Effector CD8-positive, alpha-beta T cell (primary cell): ENCODE data around the gene DEGS2.

Experiments used
- DNase-seq: peaks from one replicate; lab custom pipeline; 2025; lab: John Stamatoyannopoulos, UW

DEGS2 gene

GRCh38 chr14:100148837-100149731, 10.4 kb downstream of the DEGS2 start:
- DNase-seq, result no peak

GRCh38 chr14:100147691-100148464, 11.6 kb downstream of the DEGS2 start:
- DNase-seq, result no peak

GRCh38 chr14:100147181-100147631, 12.2 kb downstream of the DEGS2 start:
- peak; percentile 58 for DNase-seq

GRCh38 chr14:100146531-100147091, 12.8 kb downstream of the DEGS2 start:
- peak; percentile 39 for DNase-seq

GRCh38 chr14:100145682-100146464, 13.6 kb downstream of the DEGS2 start:
- DNase-seq, result no peak

GRCh38 chr14:100144996-100145646, 14.3 kb downstream of the DEGS2 start:
- no peak for DNase-seq

GRCh38 chr14:100144645-100144995, 14.8 kb downstream of the DEGS2 start:
- DNase-seq, result no peak

GRCh38 chr14:100143934-100144333, 15.5 kb downstream of the DEGS2 start:
- no peak for DNase-seq

- no peak for DNase-seq
Measured at GRCh38 chr14:100143523-100143922, 15.9 kb downstream of the DEGS2 start.

GRCh38 chr14:100142073-100143040, 17.1 kb downstream of the DEGS2 start:
- DNase-seq, result no peak

- no peak for DNase-seq
Measured at GRCh38 chr14:100141098-100141497, 18.3 kb downstream of the DEGS2 start.

- DNase-seq, result no peak
Measured at GRCh38 chr14:100140452-100141078, 18.9 kb downstream of the DEGS2 start.

GRCh38 chr14:100138955-100139354, 20.5 kb downstream of the DEGS2 start:
- no peak for DNase-seq

GRCh38 chr14:100138082-100138787, 21.2 kb downstream of the DEGS2 start:
- DNase-seq, result no peak

- DNase-seq, result no peak
Measured at GRCh38 chr14:100137173-100137572, 22.3 kb downstream of the DEGS2 start.

GRCh38 chr14:100135784-100136183, 23.7 kb downstream of the DEGS2 start:
- no peak for DNase-seq

GRCh38 chr14:100135073-100135472, 24.4 kb downstream of the DEGS2 start:
- DNase-seq, result no peak

GRCh38 chr14:100134586-100134985, 24.9 kb downstream of the DEGS2 start:
- no peak for DNase-seq

GRCh38 chr14:100132903-100133510, 26.4 kb downstream of the DEGS2 start:
- DNase-seq, result no peak
